ENCODE results near the gene GLDC.

DNA sequence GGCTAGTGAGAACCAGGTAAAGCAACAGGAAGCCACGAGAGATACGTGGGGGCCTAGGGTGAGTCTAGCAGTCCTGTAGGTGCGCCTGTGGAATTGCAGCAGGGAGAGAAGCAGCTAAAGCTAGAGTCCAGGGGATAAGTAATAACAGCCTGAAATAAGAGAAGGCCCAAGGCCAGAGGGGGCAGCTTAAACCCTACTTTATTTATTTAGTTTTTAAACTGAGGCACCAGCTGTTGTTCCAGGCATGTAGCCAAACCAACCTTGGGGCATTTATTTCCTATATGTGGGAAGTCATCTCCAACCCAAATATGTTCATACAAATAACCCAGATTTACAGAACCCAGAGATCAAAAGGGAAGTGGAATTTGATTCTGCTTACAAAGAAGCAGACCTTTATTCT lies 93.5 kb downstream of the GLDC start:
- TF ChIP-seq, protein P1, sequence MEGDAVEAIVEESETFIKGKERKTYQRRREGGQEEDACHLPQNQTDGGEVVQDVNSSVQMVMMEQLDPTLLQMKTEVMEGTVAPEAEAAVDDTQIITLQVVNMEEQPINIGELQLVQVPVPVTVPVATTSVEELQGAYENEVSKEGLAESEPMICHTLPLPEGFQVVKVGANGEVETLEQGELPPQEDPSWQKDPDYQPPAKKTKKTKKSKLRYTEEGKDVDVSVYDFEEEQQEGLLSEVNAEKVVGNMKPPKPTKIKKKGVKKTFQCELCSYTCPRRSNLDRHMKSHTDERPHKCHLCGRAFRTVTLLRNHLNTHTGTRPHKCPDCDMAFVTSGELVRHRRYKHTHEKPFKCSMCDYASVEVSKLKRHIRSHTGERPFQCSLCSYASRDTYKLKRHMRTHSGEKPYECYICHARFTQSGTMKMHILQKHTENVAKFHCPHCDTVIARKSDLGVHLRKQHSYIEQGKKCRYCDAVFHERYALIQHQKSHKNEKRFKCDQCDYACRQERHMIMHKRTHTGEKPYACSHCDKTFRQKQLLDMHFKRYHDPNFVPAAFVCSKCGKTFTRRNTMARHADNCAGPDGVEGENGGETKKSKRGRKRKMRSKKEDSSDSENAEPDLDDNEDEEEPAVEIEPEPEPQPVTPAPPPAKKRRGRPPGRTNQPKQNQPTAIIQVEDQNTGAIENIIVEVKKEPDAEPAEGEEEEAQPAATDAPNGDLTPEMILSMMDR (IDR thresholded peaks at IDR 0.05): no peak
- TF ChIP-seq FOXK1 (CRISPR knock-in tag; IDR thresholded peaks at IDR 0.05): no peak
- TF ChIP-seq, protein P2, sequence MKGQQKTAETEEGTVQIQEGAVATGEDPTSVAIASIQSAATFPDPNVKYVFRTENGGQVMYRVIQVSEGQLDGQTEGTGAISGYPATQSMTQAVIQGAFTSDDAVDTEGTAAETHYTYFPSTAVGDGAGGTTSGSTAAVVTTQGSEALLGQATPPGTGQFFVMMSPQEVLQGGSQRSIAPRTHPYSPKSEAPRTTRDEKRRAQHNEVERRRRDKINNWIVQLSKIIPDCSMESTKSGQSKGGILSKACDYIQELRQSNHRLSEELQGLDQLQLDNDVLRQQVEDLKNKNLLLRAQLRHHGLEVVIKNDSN (CRISPR knock-in tag; IDR thresholded peaks at IDR 0.05): no peak
- TF ChIP-seq JUN (CRISPR knock-in tag; IDR thresholded peaks at IDR 0.05): no peak

All from WTC11 (cell line).